C4-2B (cell line): ENCODE results near the gene SLC39A10.
"Not testable (repeated sequence)": the region's sequence is repeated elsewhere in the genome, so short reads cannot be mapped to it uniquely, and the experiment has no call there.

ENCODE experiments used
- H3K27ac ChIP-seq: fragments of 450-650 bp; 2 replicates; pipeline ENCODE4 v1.5.1; 2017
- ZFX ChIP-seq: fragments of 450-650 bp; IDR thresholded peaks from 2 replicates; pipeline ENCODE4 v1.6.1; 2017
- TF ChIP-seq, protein P1 (sequence below): fragments of 450-650 bp; conservative IDR thresholded peaks from 2 replicates; pipeline ENCODE4 v1.5.1; 2017; ENCODE audit warnings: mild to moderate bottlenecking

Gene SLC39A10

DNA sequence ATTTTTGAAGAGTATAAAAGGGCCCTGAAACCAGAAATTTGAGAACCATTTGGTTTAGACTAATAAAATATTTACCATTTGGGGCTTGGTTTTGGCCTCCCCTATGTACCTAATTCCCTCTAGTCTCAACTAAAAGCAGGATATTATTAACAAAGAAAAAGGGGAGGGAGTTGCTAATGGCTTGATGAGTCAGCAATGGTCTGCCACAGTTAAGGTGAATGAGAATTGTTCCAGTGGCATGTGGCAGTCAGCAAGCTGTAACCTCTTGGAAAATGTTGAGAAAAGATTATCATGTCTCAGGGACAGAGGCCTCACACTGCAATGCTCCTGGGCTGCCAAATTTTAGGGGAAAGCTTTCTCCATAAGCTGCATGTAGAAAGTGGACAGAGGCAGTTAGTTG lies 20.1 kb upstream of the SLC39A10 start:
- H3K27ac ChIP-seq: no peak overlapping the region
- TF ChIP-seq ZFX: no peak

DNA sequence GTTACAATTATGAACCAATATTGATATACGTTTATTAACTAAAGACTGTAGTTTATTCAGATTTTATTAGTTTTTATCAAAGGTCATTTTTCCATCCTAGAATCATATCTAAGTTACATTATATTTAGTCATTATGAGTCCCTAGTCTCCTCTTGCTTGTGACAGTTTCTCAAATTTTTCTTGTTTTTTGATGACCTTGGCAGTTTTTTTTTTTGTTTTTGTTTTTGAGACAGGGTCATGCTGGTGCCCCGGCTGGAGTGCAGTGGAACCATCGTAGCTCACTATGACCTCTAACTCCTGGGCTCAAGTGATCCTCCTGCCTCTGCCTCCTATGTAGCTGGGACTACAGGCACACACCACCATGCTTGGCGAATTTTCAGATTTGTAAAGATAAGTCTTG lies 18.3 kb upstream of the SLC39A10 start:
- TF ChIP-seq, protein P1, sequence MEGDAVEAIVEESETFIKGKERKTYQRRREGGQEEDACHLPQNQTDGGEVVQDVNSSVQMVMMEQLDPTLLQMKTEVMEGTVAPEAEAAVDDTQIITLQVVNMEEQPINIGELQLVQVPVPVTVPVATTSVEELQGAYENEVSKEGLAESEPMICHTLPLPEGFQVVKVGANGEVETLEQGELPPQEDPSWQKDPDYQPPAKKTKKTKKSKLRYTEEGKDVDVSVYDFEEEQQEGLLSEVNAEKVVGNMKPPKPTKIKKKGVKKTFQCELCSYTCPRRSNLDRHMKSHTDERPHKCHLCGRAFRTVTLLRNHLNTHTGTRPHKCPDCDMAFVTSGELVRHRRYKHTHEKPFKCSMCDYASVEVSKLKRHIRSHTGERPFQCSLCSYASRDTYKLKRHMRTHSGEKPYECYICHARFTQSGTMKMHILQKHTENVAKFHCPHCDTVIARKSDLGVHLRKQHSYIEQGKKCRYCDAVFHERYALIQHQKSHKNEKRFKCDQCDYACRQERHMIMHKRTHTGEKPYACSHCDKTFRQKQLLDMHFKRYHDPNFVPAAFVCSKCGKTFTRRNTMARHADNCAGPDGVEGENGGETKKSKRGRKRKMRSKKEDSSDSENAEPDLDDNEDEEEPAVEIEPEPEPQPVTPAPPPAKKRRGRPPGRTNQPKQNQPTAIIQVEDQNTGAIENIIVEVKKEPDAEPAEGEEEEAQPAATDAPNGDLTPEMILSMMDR: no peak
- no peak for TF ChIP-seq ZFX
- no peak overlapping the region for H3K27ac ChIP-seq

DNA sequence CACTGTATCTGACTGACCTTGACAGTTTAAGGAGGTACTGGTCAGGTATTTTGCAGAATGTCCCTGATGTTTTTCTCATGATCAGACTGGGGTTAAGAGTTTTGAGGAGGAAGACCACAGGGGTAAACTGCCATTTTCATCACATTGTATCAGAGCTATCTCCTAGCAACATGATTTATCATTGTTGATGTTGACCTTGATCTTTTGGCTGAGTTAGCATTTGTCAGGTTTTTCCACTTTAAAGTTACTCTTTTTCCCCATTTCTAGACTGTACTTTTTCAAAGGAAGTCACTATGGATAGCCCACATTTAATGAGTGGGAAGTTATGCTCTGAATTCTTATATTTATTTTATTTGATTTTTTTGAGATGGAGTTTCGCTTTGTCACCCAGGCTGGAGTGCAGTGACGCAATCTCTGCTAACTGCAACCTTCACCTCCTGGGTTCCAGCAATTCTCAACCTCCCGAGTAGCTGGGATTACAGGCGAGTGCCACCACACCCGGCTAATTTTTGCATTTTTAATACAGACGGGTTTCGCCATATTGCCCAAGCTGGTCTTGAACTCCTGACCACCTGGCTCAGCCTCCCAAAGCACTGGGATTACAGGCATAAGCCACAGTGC lies 17.7 kb upstream of the SLC39A10 start:
- H3K27ac ChIP-seq: no peak overlapping the region
- TF ChIP-seq ZFX: no peak
- TF ChIP-seq, protein P1: no peak

DNA sequence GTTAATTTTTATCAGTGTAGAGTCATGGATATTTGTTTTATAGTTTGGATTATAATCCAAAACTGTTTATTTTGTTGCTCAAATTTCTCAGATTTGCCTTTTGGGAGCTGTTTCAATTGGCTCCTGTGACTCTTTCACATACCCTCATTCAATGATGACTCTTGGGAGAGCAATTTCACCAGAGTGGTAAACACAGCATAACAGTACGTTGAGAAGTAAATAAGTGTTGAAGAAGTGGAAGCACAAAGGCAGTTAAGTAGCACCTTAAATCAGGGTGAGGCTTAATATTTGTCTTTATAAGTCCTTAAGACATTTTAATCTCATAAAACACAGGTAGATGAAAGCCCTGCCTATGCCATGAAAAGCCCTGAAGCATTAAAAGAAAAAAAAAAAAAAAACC lies 17.1 kb upstream of the SLC39A10 start:
- TF ChIP-seq ZFX: no peak
- TF ChIP-seq, protein P1: no peak
- H3K27ac ChIP-seq: no peak overlapping the region

- no peak for TF ChIP-seq ZFX
- TF ChIP-seq, protein P1: no peak
- H3K27ac ChIP-seq: no peak overlapping the region
Measured at GRCh38 chr2:195642027-195642678, 14.9 kb upstream of the SLC39A10 start.

GRCh38 chr2:195642679-195643068 lies 14.4 kb upstream of the SLC39A10 start:
- no peak overlapping the region for H3K27ac ChIP-seq
- no peak for TF ChIP-seq ZFX
- TF ChIP-seq, protein P1: no peak

GRCh38 chr2:195644708-195645107 lies 12.3 kb upstream of the SLC39A10 start:
- H3K27ac ChIP-seq: not testable (repeated sequence)

- TF ChIP-seq ZFX: no peak
- TF ChIP-seq, protein P1: no peak
Measured at GRCh38 chr2:195645413-195645812, 11.6 kb upstream of the SLC39A10 start.

More at GRCh38 chr2:195645413-195645812, 11.6 kb upstream of the SLC39A10 start:
- H3K27ac ChIP-seq: no peak overlapping the region
